Measurements from ENCODE around the gene RPS6KA2. TPM values are rescaled to one million over a fixed set of nuclear protein-coding genes. Genes with fewer than 3 reads are reported as not detected.

The RPS6KA2 gene
- total and polyA plus RNA-seq, 4 experiments from 2014 or later = 1.1 to 10.6 (median 6.6) TPM

- Histone ChIP-seq H3K4me1 (ENCODE audit: insufficient read depth, low read length) (peaks cover 8% of the 10 kb centered on the region), H3K4me3 (ENCODE audit: low read length in 2 of 2) (no peak overlapping the region), H3K36me3 (ENCODE audit: insufficient read depth, low read length) (no peaks in the 10 kb centered on the region), H3K27ac (ENCODE audit: low read depth, low read length) (no peak overlapping the region), H3K9me3 (ENCODE audit: control insufficient read depth in 1 of 2, low read length in 2 of 2) (no peaks in the 10 kb centered on the region), H3K27me3 (ENCODE audit: insufficient read depth, low read length) (no peaks in the 10 kb centered on the region)
- Mint-ChIP-seq H3K9me3 (peaks cover 0 to 2% (median 0%) of the 10 kb centered on the region in 8 donors), H3K36me3 (peaks cover 0 to 17% of the 10 kb centered on the region in 2 donors), H3K27ac (no peak overlapping the region), H3K27me3 (no peaks in the 10 kb centered on the region), H3K4me1 (peaks cover 7 to 12% (median 8%) of the 10 kb centered on the region in 4 donors), H3K4me3 (no peak overlapping the region)
- CTCF ChIA-PET (ENCODE audit: partially characterized antibody) = interaction anchor here (1.3 kb wide), 1 partner anchor 79 kb away, joined by 3 read pairs; no protein-coding TSS in a partner anchor
- DNase-seq = no peak
- POLR2A ChIA-PET (ENCODE audit: partially characterized antibody) = no interaction called here
- intact Hi-C loops (cut with micrococcal nuclease) = no loop called here
Observed at GRCh38 chr6:166514196-166514595, 112.9 kb downstream of the RPS6KA2 start.

- H3K4me1 Mint-ChIP-seq = peaks cover 7 to 13% (median 8%) of the 10 kb centered on the region in 4 donors
- Histone ChIP-seq H3K9me3 (ENCODE audit: control insufficient read depth in 1 of 2, low read length in 2 of 2) (no peaks in the 10 kb centered on the region), H3K4me1 (ENCODE audit: insufficient read depth, low read length) (peaks cover 8% of the 10 kb centered on the region), H3K27ac (ENCODE audit: low read depth, low read length) (no peak overlapping the region), H3K4me3 (ENCODE audit: low read length in 2 of 2) (no peak overlapping the region), H3K36me3 (ENCODE audit: insufficient read depth, low read length) (no peaks in the 10 kb centered on the region), H3K27me3 (ENCODE audit: insufficient read depth, low read length) (no peaks in the 10 kb centered on the region)
- H3K27me3 Mint-ChIP-seq = no peaks in the 10 kb centered on the region
- ChIA-PET CTCF (ENCODE audit: partially characterized antibody) (interaction anchor here (0.6 to 2.7 kb wide), 23 partner anchors 9 to 356 kb away, joined by 3 to 20 read pairs (median 4); no protein-coding TSS in a partner anchor), POLR2A (ENCODE audit: partially characterized antibody) (interaction anchor here (0.6 to 1.4 kb wide), 4 partner anchors 24 to 93 kb away, joined by 3 to 5 read pairs (median 4); no protein-coding TSS in a partner anchor)
- H3K9me3 Mint-ChIP-seq = peaks cover 0 to 2% (median 0%) of the 10 kb centered on the region in 8 donors
- DNase-seq = peak; percentile 25 to 52 (median 47)
- peak overlapping the region in 1 of 8 donors; percentile 47 for H3K4me3 Mint-ChIP-seq
- intact Hi-C loops (cut with micrococcal nuclease) = loop anchor here (1.0 kb wide), 5 partner anchors 56 to 237 kb away; partner anchors contain the start of gene MPC1
- peak overlapping the region in 5 of 7 donors; percentile 8 to 74 (median 25) for H3K27ac Mint-ChIP-seq
- peaks cover 0 to 15% of the 10 kb centered on the region in 2 donors for H3K36me3 Mint-ChIP-seq
Observed at GRCh38 chr6:166512567-166512966, 114.5 kb downstream of the RPS6KA2 start.

GRCh38 chr6:166511316-166511715, 115.7 kb downstream of the RPS6KA2 start:
- H3K27me3 Mint-ChIP-seq = no peaks in the 10 kb centered on the region
- no peak for DNase-seq
- no peaks in the 10 kb centered on the region for H3K36me3 ChIP-seq (ENCODE audit: insufficient read depth, low read length)
- H3K27ac ChIP-seq (ENCODE audit: low read depth, low read length) = no peak overlapping the region
- H3K4me3 ChIP-seq (ENCODE audit: low read length in 2 of 2) = no peak overlapping the region
- H3K9me3 Mint-ChIP-seq = no peaks in the 10 kb centered on the region
- peaks cover 8% of the 10 kb centered on the region for H3K4me1 ChIP-seq (ENCODE audit: insufficient read depth, low read length)
- ChIA-PET POLR2A (ENCODE audit: partially characterized antibody) (no interaction called here), CTCF (ENCODE audit: partially characterized antibody) (interaction anchor here (1.2 to 2.7 kb wide), 8 partner anchors 8 to 237 kb away, joined by 3 to 20 read pairs (median 12); no protein-coding TSS in a partner anchor)
- no peak overlapping the region for H3K27ac Mint-ChIP-seq
- H3K4me1 Mint-ChIP-seq = peaks cover 7 to 16% (median 8%) of the 10 kb centered on the region in 4 donors
- intact Hi-C loops (cut with micrococcal nuclease) = no loop called here
- H3K4me3 Mint-ChIP-seq = no peak overlapping the region
- H3K36me3 Mint-ChIP-seq = peaks cover 0 to 15% of the 10 kb centered on the region in 2 donors
- no peaks in the 10 kb centered on the region for H3K27me3 ChIP-seq (ENCODE audit: insufficient read depth, low read length)
- H3K9me3 ChIP-seq (ENCODE audit: control insufficient read depth in 1 of 2, low read length in 2 of 2) = no peaks in the 10 kb centered on the region

GRCh38 chr6:166509193-166509592, 117.9 kb downstream of the RPS6KA2 start:
- ChIA-PET CTCF (ENCODE audit: partially characterized antibody) (interaction anchor here (0.5 to 1.4 kb wide), 2 partner anchors 74 to 253 kb away, joined by 3 read pairs; no protein-coding TSS in a partner anchor), POLR2A (ENCODE audit: partially characterized antibody) (no interaction called here)
- Mint-ChIP-seq H3K4me1 (peaks cover 7 to 16% (median 8%) of the 10 kb centered on the region in 4 donors), H3K27me3 (no peaks in the 10 kb centered on the region), H3K4me3 (no peak overlapping the region), H3K27ac (no peak overlapping the region), H3K9me3 (no peaks in the 10 kb centered on the region), H3K36me3 (peaks cover 0 to 8% of the 10 kb centered on the region in 2 donors)
- intact Hi-C loops (cut with micrococcal nuclease) = no loop called here
- Histone ChIP-seq H3K27ac (ENCODE audit: low read depth, low read length) (no peak overlapping the region), H3K27me3 (ENCODE audit: insufficient read depth, low read length) (no peaks in the 10 kb centered on the region), H3K4me1 (ENCODE audit: insufficient read depth, low read length) (peaks cover 8% of the 10 kb centered on the region), H3K36me3 (ENCODE audit: insufficient read depth, low read length) (no peaks in the 10 kb centered on the region), H3K4me3 (ENCODE audit: low read length in 2 of 2) (no peak overlapping the region), H3K9me3 (ENCODE audit: control insufficient read depth in 1 of 2, low read length in 2 of 2) (no peaks in the 10 kb centered on the region)
- no peak for DNase-seq

- H3K9me3 Mint-ChIP-seq = no peaks in the 10 kb centered on the region
- H3K9me3 ChIP-seq (ENCODE audit: control insufficient read depth in 1 of 2, low read length in 2 of 2) = no peaks in the 10 kb centered on the region
- H3K27ac ChIP-seq (ENCODE audit: low read depth, low read length) = no peak overlapping the region
Observed at GRCh38 chr6:166508726-166509125, 118.3 kb downstream of the RPS6KA2 start.

GRCh38 chr6:166507809-166508564, 119.1 kb downstream of the RPS6KA2 start:
- no peak for DNase-seq

More at GRCh38 chr6:166508726-166509125, 118.3 kb downstream of the RPS6KA2 start:
- Histone ChIP-seq H3K27me3 (ENCODE audit: insufficient read depth, low read length) (no peaks in the 10 kb centered on the region), H3K4me1 (ENCODE audit: insufficient read depth, low read length) (peaks cover 8% of the 10 kb centered on the region), H3K36me3 (ENCODE audit: insufficient read depth, low read length) (no peaks in the 10 kb centered on the region), H3K4me3 (ENCODE audit: low read length in 2 of 2) (no peak overlapping the region)
- no peak overlapping the region for H3K27ac Mint-ChIP-seq
- intact Hi-C loops (cut with micrococcal nuclease) = no loop called here
- no peak for DNase-seq
- H3K4me3 Mint-ChIP-seq = no peak overlapping the region
- POLR2A ChIA-PET (ENCODE audit: partially characterized antibody) = no interaction called here
- peaks cover 0 to 10% of the 10 kb centered on the region in 2 donors for H3K36me3 Mint-ChIP-seq
- CTCF ChIA-PET (ENCODE audit: partially characterized antibody) = interaction anchor here (1.0 to 1.1 kb wide), 2 partner anchors 20 to 128 kb away, joined by 3 to 4 read pairs; no protein-coding TSS in a partner anchor
- no peaks in the 10 kb centered on the region for H3K27me3 Mint-ChIP-seq
- peaks cover 7 to 14% (median 8%) of the 10 kb centered on the region in 4 donors for H3K4me1 Mint-ChIP-seq

GRCh38 chr6:166507380-166507779, 119.7 kb downstream of the RPS6KA2 start:
- Mint-ChIP-seq H3K9me3 (no peaks in the 10 kb centered on the region), H3K4me1 (peaks cover 1 to 8% (median 2%) of the 10 kb centered on the region in 4 donors), H3K27ac (peak overlapping the region in 1 of 7 donors; percentile 7), H3K36me3 (peaks cover 0 to 12% of the 10 kb centered on the region in 2 donors), H3K27me3 (no peaks in the 10 kb centered on the region), H3K4me3 (no peak overlapping the region)
- Histone ChIP-seq H3K36me3 (ENCODE audit: insufficient read depth, low read length) (no peaks in the 10 kb centered on the region), H3K4me3 (ENCODE audit: low read length in 2 of 2) (no peak overlapping the region), H3K4me1 (ENCODE audit: insufficient read depth, low read length) (peaks cover 2% of the 10 kb centered on the region), H3K27ac (ENCODE audit: low read depth, low read length) (no peak overlapping the region), H3K9me3 (ENCODE audit: control insufficient read depth in 1 of 2, low read length in 2 of 2) (no peaks in the 10 kb centered on the region), H3K27me3 (ENCODE audit: insufficient read depth, low read length) (no peaks in the 10 kb centered on the region)
- intact Hi-C loops (cut with micrococcal nuclease) = no loop called here
- ChIA-PET CTCF (ENCODE audit: partially characterized antibody) (no interaction called here), POLR2A (ENCODE audit: partially characterized antibody) (no interaction called here)
- no peak for DNase-seq

More at GRCh38 chr6:166507809-166508564, 119.1 kb downstream of the RPS6KA2 start:
- CTCF ChIA-PET (ENCODE audit: partially characterized antibody) = interaction anchor here (1.0 to 1.1 kb wide), 2 partner anchors 19 to 127 kb away, joined by 3 to 4 read pairs; no protein-coding TSS in a partner anchor
- no peaks in the 10 kb centered on the region for H3K9me3 ChIP-seq (ENCODE audit: control insufficient read depth in 1 of 2, low read length in 2 of 2)
- Mint-ChIP-seq H3K4me1 (peaks cover 7 to 14% (median 8%) of the 10 kb centered on the region in 4 donors), H3K4me3 (no peak overlapping the region), H3K9me3 (no peaks in the 10 kb centered on the region), H3K27me3 (no peaks in the 10 kb centered on the region), H3K27ac (no peak overlapping the region), H3K36me3 (peaks cover 0 to 12% of the 10 kb centered on the region in 2 donors)
- H3K36me3 ChIP-seq (ENCODE audit: insufficient read depth, low read length) = no peaks in the 10 kb centered on the region
- peaks cover 8% of the 10 kb centered on the region for H3K4me1 ChIP-seq (ENCODE audit: insufficient read depth, low read length)
- no peak overlapping the region for H3K27ac ChIP-seq (ENCODE audit: low read depth, low read length)
- intact Hi-C loops (cut with micrococcal nuclease) = no loop called here
- no peaks in the 10 kb centered on the region for H3K27me3 ChIP-seq (ENCODE audit: insufficient read depth, low read length)
- POLR2A ChIA-PET (ENCODE audit: partially characterized antibody) = no interaction called here
- no peak overlapping the region for H3K4me3 ChIP-seq (ENCODE audit: low read length in 2 of 2)

Data from CD4-positive, alpha-beta memory T cell (primary cell).